HG02798 (cell line): ENCODE measurements around the gene STK40.

Experiments used
- ATAC-seq: cut with Tn5 transposase; IDR thresholded peaks from one replicate; pipeline ENCODE4 v1.9.1; 2021; ENCODE audit warnings: mild to moderate bottlenecking; ENCODE audit not compliant: unreplicated experiment, poor library complexity

STK40 gene

GRCh38 chr1:36322041-36322785, 63.5 kb downstream of the STK40 start:
- no peak for ATAC-seq

GRCh38 chr1:36321119-36321951, 64.4 kb downstream of the STK40 start:
- no peak for ATAC-seq

- ATAC-seq: no peak
These were observed 65.0 kb downstream of the STK40 start for GRCh38 chr1:36320767-36321118.

- ATAC-seq: no peak
These were observed 65.4 kb downstream of the STK40 start for GRCh38 chr1:36320291-36320761.

- no peak for ATAC-seq
These were observed 76.3 kb downstream of the STK40 start for GRCh38 chr1:36309397-36309796.

GRCh38 chr1:36307601-36308330, 78.0 kb downstream of the STK40 start:
- ATAC-seq: no peak

- peak; percentile 98 for ATAC-seq
These were observed 78.7 kb downstream of the STK40 start for GRCh38 chr1:36306902-36307456.

GRCh38 chr1:36306210-36306901, 79.4 kb downstream of the STK40 start, which contains the start of gene SH3D21:
SH3D21 (plus strand) TSS chr1:36306368; CDS start chr1:36306421, 53 bp downstream.
- ATAC-seq: peak; percentile 44

GRCh38 chr1:36305915-36306209, 79.9 kb downstream of the STK40 start:
- ATAC-seq: no peak

GRCh38 chr1:36304970-36305914, 80.5 kb downstream of the STK40 start:
- ATAC-seq: no peak

- ATAC-seq: no peak
These were observed 81.2 kb downstream of the STK40 start for GRCh38 chr1:36304521-36304920.

- ATAC-seq: no peak
These were observed 81.9 kb downstream of the STK40 start for GRCh38 chr1:36303650-36304360.

GRCh38 chr1:36303244-36303643, 82.5 kb downstream of the STK40 start:
- no peak for ATAC-seq

- no peak for ATAC-seq
These were observed 84.5 kb downstream of the STK40 start for GRCh38 chr1:36301220-36301619.

GRCh38 chr1:36300526-36300925, 85.2 kb downstream of the STK40 start:
- no peak for ATAC-seq

GRCh38 chr1:36298640-36299039, 87.1 kb downstream of the STK40 start:
- no peak for ATAC-seq

GRCh38 chr1:36297062-36297461, 88.7 kb downstream of the STK40 start:
- no peak for ATAC-seq

- no peak for ATAC-seq
These were observed 90.3 kb downstream of the STK40 start for GRCh38 chr1:36295390-36295789.
